Brain pericyte (primary cell): ENCODE data around the gene NPC2.
"Not testable (repeated sequence)": the region's sequence is repeated elsewhere in the genome, so short reads cannot be mapped to it uniquely, and the experiment has no call there.

ENCODE experiments used
- DNase-seq: peaks from one replicate; pipeline ENCODE4 v3.0.0-alpha.2; 2012; ENCODE audit warnings: low read depth, low spot score

The NPC2 gene

GRCh38 chr14:74492776-74493342 is at the start of gene NPC2:
Gene NPC2 (minus strand): TSS chr14:74493305. CDS start chr14:74493274, 31 bp downstream.
- DNase-seq = no peak

- no peak for DNase-seq
These were observed 49.1 kb upstream of the NPC2 start for GRCh38 chr14:74542056-74542685.

- no peak for DNase-seq
These were observed 48.1 kb upstream of the NPC2 start for GRCh38 chr14:74541225-74541624.

GRCh38 chr14:74539503-74539902 is 46.4 kb upstream of the NPC2 start:
- no peak for DNase-seq

- DNase-seq = no peak
These were observed 45.6 kb upstream of the NPC2 start for GRCh38 chr14:74538411-74539391.

- DNase-seq = not testable (repeated sequence)
These were observed 43.2 kb upstream of the NPC2 start for GRCh38 chr14:74536336-74536735.

GRCh38 chr14:74535756-74536325 is 42.7 kb upstream of the NPC2 start:
- DNase-seq = no peak

- DNase-seq = no peak
These were observed 40.5 kb upstream of the NPC2 start for GRCh38 chr14:74533576-74533975.

- DNase-seq = no peak
These were observed 39.1 kb upstream of the NPC2 start for GRCh38 chr14:74532246-74532645.

GRCh38 chr14:74531467-74531866 is 38.4 kb upstream of the NPC2 start:
- no peak for DNase-seq

GRCh38 chr14:74531006-74531405 is 37.9 kb upstream of the NPC2 start:
- DNase-seq = no peak

GRCh38 chr14:74528886-74529285 is 35.8 kb upstream of the NPC2 start:
- DNase-seq = no peak

GRCh38 chr14:74528406-74528805 is 35.3 kb upstream of the NPC2 start:
- DNase-seq = no peak

GRCh38 chr14:74527736-74528280 is 34.7 kb upstream of the NPC2 start:
- no peak for DNase-seq

GRCh38 chr14:74526854-74527585 is 33.9 kb upstream of the NPC2 start:
- DNase-seq = no peak

GRCh38 chr14:74525361-74525851 is 32.3 kb upstream of the NPC2 start:
- no peak for DNase-seq

GRCh38 chr14:74524812-74525135 is 31.7 kb upstream of the NPC2 start:
- DNase-seq = no peak

GRCh38 chr14:74524076-74524811 is 31.1 kb upstream of the NPC2 start:
- DNase-seq = no peak

GRCh38 chr14:74522740-74523139 is 29.6 kb upstream of the NPC2 start:
- DNase-seq = no peak

GRCh38 chr14:74521756-74522155 is 28.7 kb upstream of the NPC2 start:
- no peak for DNase-seq
